ENCODE data around the gene NEU1.

DNA sequence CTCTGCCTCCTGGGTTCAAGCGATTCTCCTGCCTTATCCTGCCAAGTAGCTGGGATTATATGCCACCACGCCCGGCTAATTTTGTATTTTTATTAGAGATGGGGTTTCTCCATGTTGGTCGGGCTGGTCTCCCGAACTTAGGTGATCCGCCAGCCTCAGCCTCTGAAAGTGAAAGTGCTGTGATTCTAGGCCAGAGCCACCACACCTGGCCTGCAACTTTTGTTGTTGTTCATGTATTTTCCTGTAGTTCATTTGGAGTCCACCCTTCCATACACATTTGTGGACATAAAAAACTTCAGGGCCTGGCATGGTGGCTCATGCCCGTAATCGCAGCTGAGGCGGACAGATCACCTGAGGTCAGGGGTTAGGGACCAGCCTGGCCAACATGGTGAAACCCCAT is 20.6 kb downstream of the NEU1 start:
- no peak for TF ChIP-seq CTCF (IDR thresholded peaks at IDR 0.05)
- no peak for TF ChIP-seq POLR2A (IDR thresholded peaks at IDR 0.05)
